Ovary (tissue), 3 donors: ENCODE measurements around the gene HCN1.

Source experiments
- CTCF ChIP-seq, 3 donors: fragments of 450-650 bp in 2 of 3; fragments of 200-600 bp in 1 of 3; IDR thresholded peaks; one replicate each; pipeline versions ENCODE4 v1.5.1 to v1.8.0; 2016 to 2022; ENCODE audit warnings: antibody characterized with exemption in 3 of 3, mild to moderate bottlenecking in 1 of 3
- EP300 ChIP-seq: sonication (generic); formaldehyde crosslinking; IDR thresholded peaks from one replicate; pipeline ENCODE4 v1.6.1; 2017; ENCODE audit warnings: antibody characterized with exemption
- POLR2A ChIP-seq: fragments of 450-650 bp; IDR thresholded peaks from one replicate; pipeline ENCODE4 v1.6.1; 2017; ENCODE audit warnings: antibody characterized with exemption, mild to moderate bottlenecking, moderate library complexity
- donor health status: DM: no; HTN: no; CAD: no.

- TF ChIP-seq CTCF (IDR thresholded peaks at IDR 0.05) (no peak), EP300 (no peak), POLR2A (no peak)
These were observed 435.1 kb downstream of the HCN1 start for GRCh38 chr5:45261125-45261524.
